ENCODE data around the gene ARID5A.

DNA sequence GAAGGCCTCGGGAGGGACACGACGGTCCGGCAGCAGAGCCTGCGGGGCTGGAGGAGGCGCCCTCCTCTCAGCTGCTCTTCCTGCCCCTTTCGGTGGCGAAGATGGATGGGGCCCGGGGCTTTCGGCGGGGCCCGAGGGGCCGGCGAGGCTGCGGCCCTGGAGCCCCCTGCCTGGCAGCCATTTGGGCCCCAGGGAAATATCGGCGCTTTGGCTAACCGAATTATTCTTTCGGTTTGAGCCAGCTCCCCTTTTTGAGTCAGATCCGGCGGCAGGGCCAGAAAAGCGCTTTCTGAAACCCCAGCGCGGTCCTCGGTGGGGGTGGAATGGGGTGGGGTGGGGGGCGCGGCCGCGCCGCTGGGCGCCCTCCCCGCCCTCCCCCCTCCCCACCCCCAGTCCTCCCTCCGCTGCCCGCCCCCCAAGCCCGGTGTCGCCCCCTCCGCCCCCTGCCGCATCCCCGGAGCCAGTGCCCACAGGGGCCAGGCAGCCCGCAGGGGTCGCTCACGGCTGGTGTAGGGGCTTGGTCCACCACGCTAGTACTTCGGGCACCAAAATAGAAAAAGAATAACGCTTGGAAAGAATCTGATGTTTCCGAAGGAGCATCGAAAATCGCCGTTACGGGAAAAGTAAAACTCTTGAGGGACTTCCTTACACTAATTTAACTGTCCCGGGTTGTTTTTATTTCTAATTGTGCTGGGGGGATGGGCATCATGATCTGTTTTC is 9.1 kb upstream of the ARID5A start:
- TF ChIP-seq, protein P1, sequence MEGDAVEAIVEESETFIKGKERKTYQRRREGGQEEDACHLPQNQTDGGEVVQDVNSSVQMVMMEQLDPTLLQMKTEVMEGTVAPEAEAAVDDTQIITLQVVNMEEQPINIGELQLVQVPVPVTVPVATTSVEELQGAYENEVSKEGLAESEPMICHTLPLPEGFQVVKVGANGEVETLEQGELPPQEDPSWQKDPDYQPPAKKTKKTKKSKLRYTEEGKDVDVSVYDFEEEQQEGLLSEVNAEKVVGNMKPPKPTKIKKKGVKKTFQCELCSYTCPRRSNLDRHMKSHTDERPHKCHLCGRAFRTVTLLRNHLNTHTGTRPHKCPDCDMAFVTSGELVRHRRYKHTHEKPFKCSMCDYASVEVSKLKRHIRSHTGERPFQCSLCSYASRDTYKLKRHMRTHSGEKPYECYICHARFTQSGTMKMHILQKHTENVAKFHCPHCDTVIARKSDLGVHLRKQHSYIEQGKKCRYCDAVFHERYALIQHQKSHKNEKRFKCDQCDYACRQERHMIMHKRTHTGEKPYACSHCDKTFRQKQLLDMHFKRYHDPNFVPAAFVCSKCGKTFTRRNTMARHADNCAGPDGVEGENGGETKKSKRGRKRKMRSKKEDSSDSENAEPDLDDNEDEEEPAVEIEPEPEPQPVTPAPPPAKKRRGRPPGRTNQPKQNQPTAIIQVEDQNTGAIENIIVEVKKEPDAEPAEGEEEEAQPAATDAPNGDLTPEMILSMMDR (IDR thresholded peaks at IDR 0.05) = peak in 2 of 6 experiments; percentile 31 to 40
- no peak for TF ChIP-seq POLR2A (IDR thresholded peaks at IDR 0.05)
